Neural progenitor cell (in vitro differentiated cells): ENCODE data around the gene C10orf105. TPM values are rescaled to one million over a fixed set of nuclear protein-coding genes. Genes with fewer than 3 reads are reported as not detected.

Source experiments
- DNase-seq: peaks from one replicate; pipeline ENCODE4 v3.0.0-alpha.2; 2016; ENCODE audit warnings: low spot score
- H2AFZ ChIP-seq: fragments of 200-600 bp; sonication (generic); replicated peaks from 2 replicates; pipeline ENCODE4 v1.6.1; 2016; ENCODE audit warnings: antibody characterized with exemption
- H3F3A ChIP-seq: fragments of 200-600 bp; sonication (generic); 2 replicates; pipeline ENCODE4 v1.6.1; 2016; ENCODE audit warnings: antibody characterized with exemption, low read depth
- H3K27ac ChIP-seq: fragments of 200-600 bp; sonication (generic); 2 replicates; pipeline ENCODE4 v1.5.1; 2016; ENCODE audit warnings: mild to moderate bottlenecking
- H3K27me3 ChIP-seq: fragments of 200-600 bp; sonication (generic); 2 replicates; pipeline ENCODE4 v1.6.1; 2016; ENCODE audit warnings: mild to moderate bottlenecking, moderate library complexity
- H3K36me3 ChIP-seq: fragments of 200-600 bp; sonication (generic); 2 replicates; pipeline ENCODE4 v1.5.1; 2016
- H3K4me1 ChIP-seq: fragments of 200-600 bp; sonication (generic); 2 replicates; pipeline ENCODE4 v1.6.1; 2016; ENCODE audit warnings: mixed run types
- H3K4me2 ChIP-seq: fragments of 200-600 bp; sonication (generic); 2 replicates; pipeline ENCODE4 v1.6.1; 2016
- H3K4me3 ChIP-seq: fragments of 200-600 bp; sonication (generic); 2 replicates; pipeline ENCODE4 v1.5.1; 2016
- H3K79me2 ChIP-seq: fragments of 200-600 bp; sonication (generic); 2 replicates; pipeline ENCODE4 v1.6.1; 2016; ENCODE audit warnings: low read depth
- H3K9ac ChIP-seq: fragments of 200-600 bp; sonication (generic); 2 replicates; pipeline ENCODE4 v1.6.1; 2016
- H3K9me3 ChIP-seq: fragments of 200-600 bp; sonication (generic); 2 replicates; pipeline ENCODE4 v1.5.1; 2016; ENCODE audit warnings: low read depth
- H4K20me1 ChIP-seq: fragments of 200-600 bp; sonication (generic); 2 replicates; pipeline ENCODE4 v1.6.1; 2016; ENCODE audit warnings: low read depth
- H3K27ac Mint-ChIP-seq: 3 replicates; pipeline ENCODE4 v1.8.0; 2021; ENCODE audit warnings: mixed read lengths
- H3K27me3 Mint-ChIP-seq: 2 replicates; pipeline ENCODE4 v1.8.0; 2022; ENCODE audit warnings: low read depth, mild to moderate bottlenecking, inconsistent platforms, moderate library complexity, mixed read lengths; ENCODE audit not compliant: insufficient read depth
- H3K36me3 Mint-ChIP-seq: 3 replicates; pipeline ENCODE4 v1.8.0; 2021; ENCODE audit warnings: mixed read lengths
- H3K4me1 Mint-ChIP-seq: 3 replicates; pipeline ENCODE4 v1.8.0; 2021; ENCODE audit warnings: mixed read lengths
- H3K4me3 Mint-ChIP-seq: 3 replicates; pipeline ENCODE4 v1.8.0; 2021; ENCODE audit warnings: mild to moderate bottlenecking, moderate library complexity, mixed read lengths
- H3K9me3 Mint-ChIP-seq: 3 replicates; pipeline ENCODE4 v1.8.0; 2020; ENCODE audit warnings: mixed read lengths
- EZH2 ChIP-seq: fragments of 200-600 bp; sonication (generic); IDR thresholded peaks from 2 replicates; pipeline ENCODE4 v1.6.1; 2017; ENCODE audit warnings: antibody characterized with exemption, mild to moderate bottlenecking, moderate library complexity
- EZH2phosphoT487 ChIP-seq: fragments of 200-600 bp; sonication (generic); IDR thresholded peaks from 2 replicates; pipeline ENCODE4 v1.6.1; 2017; ENCODE audit warnings: antibody characterized with exemption
- total RNA-seq: library from RNA; depleted of rRNA; stranded (reverse); fragments of >200 nt; gene quantifications from 2 replicates; pipeline ENCODE4 v1.2.3, GENCODE V29; 2015; ENCODE audit warnings: low replicate concordance
- TF ChIP-seq, protein P1 (sequence below): fragments of 200-600 bp; sonication (generic); IDR thresholded peaks from 2 replicates; pipeline ENCODE4 v1.5.1; 2017; ENCODE audit warnings: antibody characterized with exemption, mild to moderate bottlenecking

The C10orf105 gene
- total RNA-seq, 1 donor from 2014 or later: 0.39 TPM

DNA sequence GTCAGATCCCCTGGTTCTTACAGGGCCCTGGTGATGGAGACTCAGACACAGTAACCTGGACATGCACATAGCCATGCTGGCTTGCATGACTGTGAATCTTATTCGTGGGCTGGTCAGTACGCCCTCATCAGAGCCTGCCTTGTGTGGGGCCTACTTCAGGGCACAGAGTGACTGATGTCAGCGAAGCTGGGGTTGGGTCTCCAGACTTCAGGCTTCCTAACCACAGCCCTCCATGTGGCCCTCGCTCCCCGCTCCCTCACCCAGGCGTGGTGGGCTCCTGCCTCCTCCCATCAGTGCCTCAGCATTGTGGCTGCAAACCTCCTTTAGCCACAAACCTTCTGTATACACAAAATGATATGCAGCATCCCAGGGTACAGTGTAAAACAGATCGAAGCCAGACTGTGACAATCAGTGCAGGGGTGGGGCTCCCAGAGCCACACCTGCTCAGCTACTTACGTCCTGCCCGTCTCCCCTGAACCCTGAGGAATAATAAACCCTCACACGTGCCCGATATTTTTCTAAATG lies 7.1 kb upstream of the C10orf105 start:
- no peaks in the 10 kb centered on the region for H3K36me3 Mint-ChIP-seq
- Histone ChIP-seq H3K4me2 (no peak overlapping the region), H3F3A (no peaks in the 10 kb centered on the region), H3K27me3 (no peaks in the 10 kb centered on the region), H3K36me3 (no peaks in the 10 kb centered on the region), H3K79me2 (no peaks in the 10 kb centered on the region), H3K4me3 (no peak overlapping the region), H3K27ac (no peak overlapping the region), H3K9ac (no peak overlapping the region), H3K4me1 (peaks cover 9% of the 10 kb centered on the region), H4K20me1 (no peaks in the 10 kb centered on the region), H2AFZ (peak overlapping the region; percentile 2), H3K9me3 (no peaks in the 10 kb centered on the region)
- TF ChIP-seq, protein P1, sequence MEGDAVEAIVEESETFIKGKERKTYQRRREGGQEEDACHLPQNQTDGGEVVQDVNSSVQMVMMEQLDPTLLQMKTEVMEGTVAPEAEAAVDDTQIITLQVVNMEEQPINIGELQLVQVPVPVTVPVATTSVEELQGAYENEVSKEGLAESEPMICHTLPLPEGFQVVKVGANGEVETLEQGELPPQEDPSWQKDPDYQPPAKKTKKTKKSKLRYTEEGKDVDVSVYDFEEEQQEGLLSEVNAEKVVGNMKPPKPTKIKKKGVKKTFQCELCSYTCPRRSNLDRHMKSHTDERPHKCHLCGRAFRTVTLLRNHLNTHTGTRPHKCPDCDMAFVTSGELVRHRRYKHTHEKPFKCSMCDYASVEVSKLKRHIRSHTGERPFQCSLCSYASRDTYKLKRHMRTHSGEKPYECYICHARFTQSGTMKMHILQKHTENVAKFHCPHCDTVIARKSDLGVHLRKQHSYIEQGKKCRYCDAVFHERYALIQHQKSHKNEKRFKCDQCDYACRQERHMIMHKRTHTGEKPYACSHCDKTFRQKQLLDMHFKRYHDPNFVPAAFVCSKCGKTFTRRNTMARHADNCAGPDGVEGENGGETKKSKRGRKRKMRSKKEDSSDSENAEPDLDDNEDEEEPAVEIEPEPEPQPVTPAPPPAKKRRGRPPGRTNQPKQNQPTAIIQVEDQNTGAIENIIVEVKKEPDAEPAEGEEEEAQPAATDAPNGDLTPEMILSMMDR: no peak
- no peak for TF ChIP-seq EZH2phosphoT487
- TF ChIP-seq EZH2: no peak
- no peak overlapping the region for H3K4me3 Mint-ChIP-seq
- no peak for DNase-seq
- peaks cover 34% of the 10 kb centered on the region for H3K4me1 Mint-ChIP-seq
- peaks cover 9% of the 10 kb centered on the region for H3K27me3 Mint-ChIP-seq
- no peaks in the 10 kb centered on the region for H3K9me3 Mint-ChIP-seq
- no peak overlapping the region for H3K27ac Mint-ChIP-seq

DNA sequence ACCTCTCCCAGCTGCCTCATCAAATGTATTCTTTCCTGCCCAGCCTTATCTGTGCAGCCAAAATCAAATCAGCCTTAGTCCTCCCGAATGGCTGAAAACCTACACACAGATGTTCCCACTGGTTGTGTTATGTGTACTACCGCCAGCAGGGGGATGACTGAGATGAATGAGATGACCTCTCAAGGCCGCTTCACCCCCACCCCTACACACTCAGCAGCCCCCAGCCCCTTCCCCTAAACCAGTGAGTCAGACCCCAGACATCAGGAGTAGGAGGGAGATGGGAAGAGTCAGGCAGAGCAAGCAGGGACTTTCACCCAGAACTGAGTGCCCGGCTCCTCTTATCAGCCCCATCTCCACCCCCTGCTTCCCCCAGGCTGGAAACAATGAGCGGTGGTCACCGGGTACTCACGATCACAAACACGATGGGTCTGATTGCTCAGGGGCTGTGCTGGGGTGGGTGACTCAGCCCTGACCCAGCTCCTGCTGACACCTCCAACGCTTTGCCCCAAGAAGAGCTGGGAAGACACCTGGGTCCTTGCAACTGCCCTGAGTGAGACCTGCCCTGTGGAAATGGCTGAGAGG lies 6.5 kb upstream of the C10orf105 start:
- H3F3A ChIP-seq: no peaks in the 10 kb centered on the region
- Mint-ChIP-seq H3K4me1 (peaks cover 34% of the 10 kb centered on the region), H3K9me3 (no peaks in the 10 kb centered on the region), H3K36me3 (no peaks in the 10 kb centered on the region), H3K27me3 (peaks cover 9% of the 10 kb centered on the region), H3K4me3 (no peak overlapping the region), H3K27ac (peak overlapping the region; percentile 77)
- no peaks in the 10 kb centered on the region for H4K20me1 ChIP-seq
- DNase-seq: peak; percentile 61
- H3K4me3 ChIP-seq: no peak overlapping the region
- no peak overlapping the region for H3K9ac ChIP-seq
- peaks cover 9% of the 10 kb centered on the region for H3K4me1 ChIP-seq
- no peak for TF ChIP-seq EZH2
- TF ChIP-seq, protein P1: peak; percentile 54
- no peak for TF ChIP-seq EZH2phosphoT487
- H3K27me3 ChIP-seq: no peaks in the 10 kb centered on the region
- H3K27ac ChIP-seq: no peak overlapping the region
- no peaks in the 10 kb centered on the region for H3K36me3 ChIP-seq
- peak overlapping the region; percentile 2 for H2AFZ ChIP-seq
- no peaks in the 10 kb centered on the region for H3K9me3 ChIP-seq
- H3K4me2 ChIP-seq: no peak overlapping the region
- no peaks in the 10 kb centered on the region for H3K79me2 ChIP-seq

DNA sequence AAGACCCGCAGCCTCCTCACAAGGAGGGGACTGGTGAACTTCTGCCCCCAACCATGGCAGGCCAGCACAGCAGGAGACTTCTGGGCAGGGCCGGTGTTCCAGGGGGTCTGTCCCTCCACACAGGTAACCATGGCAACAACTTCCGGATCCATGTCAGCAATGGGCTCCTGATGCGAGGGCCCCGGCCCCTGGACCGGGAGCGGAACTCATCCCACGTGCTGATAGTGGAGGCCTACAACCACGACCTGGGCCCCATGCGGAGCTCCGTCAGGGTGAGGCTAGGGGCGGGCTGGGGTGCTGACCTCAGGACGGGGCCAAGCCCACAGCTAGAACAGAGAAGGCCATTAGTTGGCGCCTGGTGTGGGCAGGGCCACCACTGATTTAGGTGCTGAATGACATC lies 5.7 kb upstream of the C10orf105 start:
- no peak for DNase-seq
- Histone ChIP-seq H3K4me2 (no peak overlapping the region), H3K27ac (no peak overlapping the region), H3K36me3 (no peaks in the 10 kb centered on the region), H3K4me1 (peaks cover 11% of the 10 kb centered on the region), H4K20me1 (no peaks in the 10 kb centered on the region), H3K9me3 (no peaks in the 10 kb centered on the region), H3K27me3 (no peaks in the 10 kb centered on the region), H3K79me2 (no peaks in the 10 kb centered on the region), H3K4me3 (no peak overlapping the region), H3F3A (no peaks in the 10 kb centered on the region), H2AFZ (no peak overlapping the region), H3K9ac (no peak overlapping the region)
- Mint-ChIP-seq H3K4me1 (peaks cover 42% of the 10 kb centered on the region), H3K4me3 (no peak overlapping the region), H3K27me3 (peaks cover 9% of the 10 kb centered on the region), H3K9me3 (no peaks in the 10 kb centered on the region), H3K36me3 (no peaks in the 10 kb centered on the region), H3K27ac (no peak overlapping the region)
- TF ChIP-seq, protein P1: no peak
- TF ChIP-seq EZH2 (no peak), EZH2phosphoT487 (no peak)
